GM18520 (cell line): ENCODE data around the gene QRICH1.
"Not testable (repeated sequence)": the region's sequence is repeated elsewhere in the genome, so short reads cannot be mapped to it uniquely, and the experiment has no call there.

Source experiments
- ATAC-seq: cut with Tn5 transposase; IDR thresholded peaks from one replicate; pipeline ENCODE4 v1.9.1; 2021; ENCODE audit not compliant: unreplicated experiment

Gene QRICH1

DNA sequence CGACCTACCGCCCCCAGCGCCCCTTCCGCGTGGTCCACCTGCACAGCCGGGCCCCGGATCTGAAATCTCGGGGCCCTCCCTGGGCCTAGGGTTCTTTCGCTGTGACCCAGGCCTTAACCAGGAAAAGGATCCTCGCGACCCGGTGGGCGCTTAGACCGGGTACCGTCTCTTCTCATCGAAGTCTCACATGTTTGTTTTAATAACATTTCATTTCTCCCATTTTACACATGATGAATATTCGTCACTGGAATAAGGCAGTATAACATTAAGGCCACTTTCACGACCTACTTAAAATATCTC, 75.2 kb downstream of the QRICH1 start:
- ATAC-seq, result no peak

DNA sequence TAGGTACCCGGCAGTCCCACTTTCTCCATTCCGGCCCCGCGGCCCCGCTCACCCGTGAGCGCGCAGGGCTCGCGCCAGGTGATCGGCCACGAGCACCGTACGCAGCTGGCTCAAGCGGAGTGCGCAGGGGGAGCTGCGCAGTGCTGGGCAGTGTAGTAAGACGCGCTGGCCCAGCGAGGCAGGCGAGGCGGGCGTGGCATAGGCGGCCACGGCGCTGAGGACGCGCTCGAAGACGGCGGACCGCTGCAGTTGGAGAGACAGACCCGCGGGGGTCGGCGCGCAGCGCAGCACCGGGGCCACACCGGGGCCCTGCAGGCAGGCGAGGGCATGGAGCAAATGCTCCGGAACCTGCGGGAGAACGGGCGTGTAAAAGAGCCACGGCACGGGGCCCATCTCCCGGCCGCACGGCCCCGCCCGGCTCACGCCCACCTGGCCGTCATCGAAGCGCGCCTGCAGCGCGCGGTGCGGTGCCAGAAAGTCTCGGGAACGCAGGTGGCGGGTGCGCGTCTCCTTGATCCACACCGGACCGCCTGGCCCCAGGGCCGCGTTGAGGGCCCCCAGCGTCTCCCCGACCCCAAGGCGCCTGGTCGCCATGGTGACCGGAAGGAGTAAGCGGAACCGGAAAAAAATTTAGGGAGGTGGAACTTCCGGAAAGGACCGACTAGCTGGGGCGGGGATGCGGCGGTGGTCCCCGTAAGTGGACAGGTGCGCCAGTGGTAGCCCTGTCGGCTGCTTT, 75.7 kb downstream of the QRICH1 start, which contains the start of gene DALRD3:
TSS of gene DALRD3 (minus strand) at position 610 of the 736 bp plus-strand sequence. CDS start at position 594, 16 bp downstream.
- no peak for ATAC-seq

DNA sequence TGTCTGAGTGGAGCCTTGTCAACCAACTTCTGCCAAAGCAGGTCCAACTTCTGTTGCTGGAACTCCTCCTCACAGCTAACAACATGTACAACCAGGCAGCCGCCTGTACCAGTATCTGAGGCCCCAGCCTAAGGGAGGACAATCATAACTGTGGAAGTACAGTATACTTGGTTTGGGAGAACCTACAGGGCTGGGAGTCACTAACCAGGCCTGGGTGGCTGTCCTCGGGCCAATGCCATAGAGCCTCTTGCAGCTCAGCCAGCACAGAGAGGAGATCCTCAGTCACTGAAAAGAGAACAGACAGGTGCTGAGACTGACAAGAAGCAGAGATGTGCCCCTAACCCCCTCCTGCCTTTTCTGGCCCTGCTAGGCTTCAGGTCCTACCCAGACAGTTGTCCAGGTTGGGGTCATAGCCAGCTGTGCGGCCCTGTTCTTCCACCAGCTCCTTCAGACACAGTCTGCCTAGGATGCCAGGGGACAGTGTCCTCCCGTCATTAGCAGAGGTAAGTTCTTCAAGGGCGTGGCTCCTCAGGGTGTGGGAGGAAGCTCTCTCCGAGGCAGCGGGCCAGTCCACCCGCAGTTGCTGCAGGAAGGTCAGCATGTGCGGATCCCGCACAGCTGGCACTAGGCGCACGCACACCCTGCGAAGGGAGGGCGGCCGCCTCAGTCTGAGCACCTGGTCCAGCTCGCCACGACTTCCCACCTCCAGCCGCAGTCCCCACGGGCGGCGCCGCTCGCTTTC, 76.5 kb downstream of the QRICH1 start:
- ATAC-seq, result no peak

DNA sequence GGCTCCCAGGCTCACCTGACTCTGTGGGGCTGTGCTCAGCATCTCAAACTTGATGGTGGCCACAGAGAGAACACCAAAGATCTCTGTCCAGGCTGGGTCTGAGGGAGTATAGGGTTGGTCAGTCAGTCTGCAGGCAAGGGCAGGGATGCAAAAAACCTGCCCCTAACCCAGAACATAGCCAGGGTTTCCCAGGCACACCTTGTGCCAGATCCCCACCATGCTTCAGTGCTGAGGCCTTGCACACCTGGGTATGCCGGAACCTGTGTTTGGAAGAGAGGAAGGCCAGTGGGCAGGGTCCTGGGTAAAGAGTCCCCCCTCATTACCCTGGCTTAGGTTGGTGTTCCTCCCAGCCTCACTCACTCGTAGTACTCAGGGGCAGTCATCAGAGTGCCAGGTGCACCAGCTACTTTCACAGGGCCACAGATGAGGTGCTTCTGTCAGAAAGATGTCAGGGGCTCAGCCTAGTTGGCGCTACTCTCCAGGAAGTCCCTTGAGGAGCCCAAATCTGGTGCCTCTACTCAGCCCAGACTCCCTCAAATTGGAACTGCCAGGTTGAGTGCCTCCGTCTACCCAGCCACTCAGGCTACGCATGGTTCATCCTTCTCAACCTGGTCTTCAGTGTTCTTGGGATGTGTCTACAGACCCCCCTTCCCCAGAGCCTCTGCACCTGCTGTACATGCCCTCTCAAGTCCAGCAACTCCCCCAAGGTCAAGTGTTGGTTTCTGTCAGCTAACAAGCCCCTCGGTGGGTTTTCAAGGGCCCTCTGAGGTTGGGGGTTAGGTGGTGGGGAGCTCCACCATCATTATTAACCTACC, 77.2 kb downstream of the QRICH1 start:
- ATAC-seq, result no peak

DNA sequence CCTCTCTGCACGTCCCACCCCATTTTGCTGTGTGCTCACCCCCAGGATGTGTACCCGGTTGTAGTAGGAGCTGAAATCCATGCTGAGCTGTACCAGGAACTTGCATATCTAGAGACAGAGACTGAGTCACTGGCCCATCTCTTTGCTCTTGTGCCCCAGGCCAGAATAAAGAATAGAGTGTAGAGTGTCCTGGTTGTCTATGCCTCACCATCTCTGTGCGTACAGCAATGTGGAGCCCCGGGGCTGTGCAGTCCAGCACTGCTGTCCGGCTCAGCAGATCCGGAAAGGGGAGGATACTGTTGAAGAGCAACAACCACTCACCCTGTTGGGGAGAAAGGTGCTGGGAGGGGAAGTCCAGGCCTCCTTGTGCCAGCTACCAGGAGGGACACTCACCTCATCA, 78.1 kb downstream of the QRICH1 start:
- ATAC-seq, result no peak

DNA sequence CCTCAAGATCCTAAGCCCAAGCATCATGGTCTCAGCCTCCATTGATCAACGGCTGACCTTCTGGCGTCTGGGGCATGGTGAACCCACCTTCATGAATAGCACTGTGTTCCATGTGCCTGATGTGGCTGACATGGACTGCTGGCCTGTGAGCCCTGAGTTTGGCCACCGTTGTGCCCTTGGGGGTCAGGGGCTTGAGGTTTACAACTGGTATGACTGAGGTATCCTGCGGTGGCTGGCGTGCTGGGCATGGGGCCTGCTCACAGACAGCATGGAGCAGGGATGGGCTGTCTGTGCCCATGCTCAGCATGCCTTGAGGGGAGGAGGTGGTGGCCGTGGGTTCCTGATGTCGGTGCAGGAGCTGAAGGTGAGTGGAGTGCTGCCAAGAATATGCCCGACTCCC, 78.8 kb downstream of the QRICH1 start:
- no peak for ATAC-seq

DNA sequence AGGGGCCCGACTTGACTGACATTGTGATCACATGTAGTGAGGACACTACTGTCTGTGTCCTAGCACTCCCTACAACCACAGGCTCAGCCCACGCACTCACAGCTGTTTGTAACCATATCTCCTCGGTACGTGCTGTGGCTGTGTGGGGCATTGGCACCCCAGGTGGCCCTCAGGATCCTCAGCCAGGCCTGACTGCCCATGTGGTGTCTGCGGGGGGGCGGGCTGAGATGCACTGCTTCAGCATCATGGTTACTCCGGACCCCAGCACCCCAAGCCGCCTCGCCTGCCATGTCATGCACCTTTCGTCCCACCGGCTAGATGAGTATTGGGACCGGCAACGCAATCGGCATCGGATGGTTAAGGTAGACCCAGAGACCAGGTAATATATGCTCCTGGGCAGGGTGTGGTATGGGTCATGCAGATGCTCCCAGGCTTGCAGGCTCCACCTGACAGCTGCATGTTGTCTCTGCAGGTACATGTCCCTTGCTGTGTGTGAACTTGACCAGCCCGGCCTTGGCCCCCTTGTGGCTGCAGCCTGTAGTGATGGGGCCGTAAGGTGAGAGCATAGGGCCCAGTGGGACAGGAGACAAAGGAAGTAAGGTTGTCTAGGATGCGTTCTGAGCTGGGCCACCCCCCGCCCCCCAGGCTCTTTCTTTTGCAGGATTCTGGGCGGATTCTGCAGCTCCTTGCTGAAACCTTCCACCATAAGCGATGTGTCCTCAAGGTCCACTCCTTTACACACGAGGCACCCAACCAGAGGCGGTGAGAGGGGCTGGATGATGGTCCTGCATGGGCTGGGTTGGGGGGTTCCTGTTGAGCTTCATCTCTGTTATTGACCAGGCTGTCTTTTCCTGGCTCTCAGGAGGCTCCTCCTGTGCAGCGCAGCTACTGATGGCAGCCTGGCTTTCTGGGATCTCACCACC, 79.9 kb downstream of the QRICH1 start:
- ATAC-seq, result no peak

DNA sequence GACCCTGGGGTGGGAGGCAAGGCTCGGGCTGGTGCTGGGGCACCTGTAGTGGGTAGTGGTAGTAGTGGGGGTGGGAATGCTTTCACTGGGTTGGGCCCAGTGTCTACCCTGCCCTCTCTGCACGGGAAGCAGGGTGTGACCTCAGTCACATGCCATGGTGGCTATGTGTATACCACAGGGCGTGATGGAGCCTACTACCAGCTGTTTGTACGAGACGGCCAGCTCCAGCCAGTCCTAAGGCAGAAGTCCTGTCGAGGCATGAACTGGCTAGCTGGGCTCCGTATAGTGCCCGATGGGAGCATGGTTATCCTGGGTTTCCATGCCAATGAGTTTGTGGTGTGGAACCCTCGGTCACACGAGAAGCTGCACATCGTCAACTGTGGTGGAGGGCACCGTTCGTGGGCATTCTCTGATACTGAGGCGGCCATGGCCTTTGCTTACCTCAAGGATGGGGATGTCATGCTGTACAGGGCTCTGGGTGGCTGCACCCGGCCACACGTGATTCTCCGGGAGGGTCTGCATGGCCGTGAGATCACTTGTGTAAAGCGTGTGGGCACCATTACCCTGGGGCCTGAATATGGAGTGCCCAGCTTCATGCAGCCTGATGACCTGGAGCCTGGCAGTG, 80.6 kb downstream of the QRICH1 start:
- ATAC-seq, result no peak

DNA sequence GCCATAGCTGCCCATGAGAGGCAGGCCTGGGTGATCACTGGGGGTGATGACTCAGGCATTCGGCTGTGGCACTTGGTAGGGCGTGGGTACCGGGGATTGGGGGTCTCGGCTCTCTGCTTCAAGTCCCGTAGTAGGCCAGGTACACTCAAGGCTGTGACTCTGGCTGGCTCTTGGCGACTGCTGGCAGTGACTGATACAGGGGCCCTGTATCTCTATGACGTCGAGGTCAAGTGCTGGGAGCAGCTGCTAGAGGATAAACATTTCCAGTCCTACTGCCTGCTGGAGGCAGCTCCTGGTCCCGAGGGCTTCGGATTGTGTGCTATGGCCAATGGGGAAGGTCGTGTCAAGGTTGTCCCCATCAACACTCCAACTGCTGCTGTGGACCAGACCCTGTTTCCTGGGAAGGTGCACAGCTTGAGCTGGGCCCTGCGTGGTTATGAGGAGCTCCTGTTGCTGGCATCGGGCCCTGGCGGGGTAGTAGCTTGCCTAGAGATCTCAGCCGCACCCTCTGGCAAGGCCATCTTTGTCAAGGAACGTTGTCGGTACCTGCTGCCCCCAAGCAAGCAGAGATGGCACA, 81.3 kb downstream of the QRICH1 start:
- ATAC-seq, result no peak

DNA sequence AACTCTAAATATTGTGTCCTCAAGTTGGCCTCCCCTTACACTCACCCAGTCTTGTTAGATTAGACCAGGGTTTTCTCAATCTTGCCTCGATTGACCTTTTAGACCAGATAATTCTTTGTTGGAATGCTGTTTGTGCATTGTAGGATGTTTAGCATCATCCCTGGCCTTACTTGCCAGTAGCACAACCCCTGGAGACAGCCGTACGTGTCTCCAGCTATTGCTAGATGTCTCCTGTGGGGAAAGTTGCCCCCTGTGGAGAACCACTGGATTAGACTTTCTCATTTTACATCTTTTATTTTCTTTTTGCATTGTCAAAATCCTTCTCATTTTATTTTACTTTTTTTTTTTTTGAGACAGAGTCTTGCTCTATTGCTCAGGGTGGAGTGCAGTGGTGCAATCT, 84.5 kb downstream of the QRICH1 start:
- no peak for ATAC-seq

DNA sequence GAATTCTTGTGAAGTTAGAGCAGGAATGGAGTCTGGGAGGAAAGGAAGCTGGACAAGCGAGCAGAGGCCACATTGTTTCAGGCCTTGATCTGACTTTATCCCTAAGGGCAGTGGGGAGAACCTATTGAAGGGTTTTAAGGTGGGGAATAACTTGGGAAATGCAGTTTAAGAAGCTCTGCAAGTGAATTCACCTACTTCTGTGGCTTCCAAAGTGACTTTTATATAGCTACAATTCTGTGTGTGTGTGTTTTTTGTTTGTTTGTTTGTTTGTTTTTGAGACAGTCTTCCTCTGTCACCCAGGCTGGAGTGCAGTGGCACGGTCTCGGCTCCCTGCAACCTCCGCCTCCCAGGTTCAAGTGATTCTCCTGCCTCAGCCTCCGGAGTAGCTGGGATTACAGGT, 85.2 kb downstream of the QRICH1 start:
- ATAC-seq, result not testable (repeated sequence)

DNA sequence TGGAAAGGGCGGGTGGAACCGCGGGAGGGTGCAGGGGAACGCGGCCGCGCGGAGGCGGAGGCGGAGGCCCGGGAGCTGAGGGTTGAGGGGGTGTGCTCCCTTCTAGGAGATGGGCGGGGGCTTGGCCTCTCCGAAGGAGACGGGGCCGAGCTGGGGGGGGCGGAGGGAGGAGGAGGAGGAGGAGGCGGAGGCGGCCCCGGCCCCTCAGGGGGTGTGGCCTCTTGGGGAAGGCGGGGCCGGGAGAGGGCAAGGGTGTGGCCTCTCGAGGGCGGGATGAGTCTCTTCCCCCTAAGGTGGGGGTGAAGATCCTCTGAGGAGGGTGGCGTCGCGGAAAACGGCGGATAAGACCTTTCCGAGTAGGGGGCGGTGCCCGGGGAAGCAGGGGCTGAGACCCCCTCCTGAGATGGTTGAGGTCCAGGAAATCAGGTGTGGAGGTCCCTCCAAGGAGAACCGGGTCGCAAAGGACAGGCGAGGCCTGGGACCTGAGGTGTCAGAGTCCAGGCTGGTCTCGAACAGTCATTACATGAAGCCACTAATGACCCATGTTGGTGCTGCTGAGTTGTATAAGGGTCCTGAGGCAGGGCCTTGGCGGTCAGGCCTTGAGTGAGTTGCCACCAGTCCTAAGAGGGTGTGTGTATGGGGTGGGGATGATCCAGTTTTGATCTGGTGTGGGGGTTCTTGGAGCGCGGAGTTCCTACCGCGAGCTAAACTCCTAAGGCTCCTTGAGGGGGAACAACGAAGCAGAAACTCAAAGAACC, 85.9 kb downstream of the QRICH1 start:
- peak; percentile 9 for ATAC-seq

DNA sequence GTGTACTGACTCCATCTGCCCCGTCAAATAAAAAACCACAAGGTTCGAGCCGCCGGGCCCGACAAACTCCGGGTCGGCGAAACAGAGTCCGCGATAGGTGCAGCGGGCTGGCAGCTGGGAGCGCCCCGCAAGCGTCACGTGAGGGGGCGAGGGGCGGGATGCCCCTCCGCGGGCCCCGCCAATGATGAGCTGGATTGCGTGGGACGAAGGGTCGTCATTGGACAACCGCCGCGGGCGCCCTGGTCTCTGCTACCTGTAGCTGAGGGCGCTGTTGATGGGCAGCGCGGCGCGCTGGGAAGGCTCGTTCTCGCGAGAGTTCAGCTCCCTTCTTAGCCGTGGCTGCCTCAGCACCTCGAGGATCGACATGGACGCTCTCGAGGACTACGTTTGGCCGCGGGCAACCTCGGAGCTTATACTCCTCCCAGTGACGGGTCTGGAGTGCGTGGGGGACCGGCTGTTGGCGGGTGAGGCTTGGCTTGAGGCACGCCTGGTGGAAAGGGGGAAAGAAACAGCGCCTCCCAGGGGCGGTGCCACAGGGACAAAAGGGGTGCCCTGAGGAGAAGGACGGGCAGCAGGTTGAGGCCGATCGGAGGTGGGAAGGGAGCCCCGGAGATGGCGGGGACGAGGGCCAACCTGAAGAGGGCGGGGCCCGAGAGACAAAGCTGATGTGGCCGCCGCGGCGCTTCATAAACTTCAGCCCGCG, 86.7 kb downstream of the QRICH1 start, which contains the start of gene WDR6:
TSS of gene WDR6 (plus strand) at position 324 of the 703 bp plus-strand sequence. CDS start at position 365, 41 bp downstream.
- peak; percentile 91 for ATAC-seq

DNA sequence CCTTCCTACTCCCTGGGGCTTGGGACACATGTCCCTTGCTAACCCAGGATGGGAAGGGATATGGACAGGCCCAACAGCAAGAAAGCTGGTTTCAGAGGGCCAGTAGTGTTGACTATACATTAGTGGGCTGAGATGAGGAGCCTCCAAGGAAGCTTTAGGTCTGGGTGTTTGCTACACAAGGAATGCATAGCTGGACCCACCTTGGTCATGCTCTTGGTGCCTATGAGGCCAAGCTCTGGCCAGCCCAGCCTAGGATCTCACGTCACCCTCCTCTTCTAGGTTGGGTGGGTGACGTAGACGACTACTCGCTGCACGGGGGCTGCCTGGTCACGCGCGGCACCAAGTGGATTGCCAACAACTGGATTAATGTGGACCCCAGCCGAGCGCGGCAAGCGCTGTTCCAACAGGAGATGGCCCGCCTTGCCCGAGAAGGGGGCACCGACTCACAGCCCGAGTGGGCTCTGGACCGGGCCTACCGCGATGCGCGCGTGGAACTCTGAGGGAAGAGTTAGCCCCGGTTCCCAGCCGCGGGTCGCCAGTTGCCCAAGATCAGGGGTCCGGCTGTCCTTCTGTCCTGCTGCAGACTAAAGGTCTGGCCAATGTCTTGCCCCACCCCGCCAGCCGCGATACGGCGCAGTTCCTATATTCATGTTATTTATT, 87.3 kb downstream of the QRICH1 start:
- no peak for ATAC-seq

DNA sequence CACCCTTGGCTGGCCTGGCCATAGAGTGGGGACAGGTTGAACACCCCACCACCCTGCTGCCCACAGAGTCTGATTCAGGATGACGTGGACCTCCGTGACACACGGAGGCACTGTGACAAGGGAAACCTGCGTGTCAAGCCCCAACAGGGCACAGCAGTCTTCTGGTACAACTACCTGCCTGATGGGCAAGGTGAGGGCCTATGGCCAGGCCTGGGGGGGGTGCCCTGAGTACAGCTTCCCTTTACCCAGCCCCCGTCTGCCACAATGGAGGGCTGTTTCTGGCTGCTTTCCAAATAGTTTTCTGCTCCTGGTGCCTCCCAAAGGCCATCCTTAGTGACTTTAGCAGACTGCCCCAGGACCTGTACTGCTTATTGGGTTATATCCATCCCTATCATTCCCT, 87.9 kb downstream of the QRICH1 start:
- no peak for ATAC-seq

DNA sequence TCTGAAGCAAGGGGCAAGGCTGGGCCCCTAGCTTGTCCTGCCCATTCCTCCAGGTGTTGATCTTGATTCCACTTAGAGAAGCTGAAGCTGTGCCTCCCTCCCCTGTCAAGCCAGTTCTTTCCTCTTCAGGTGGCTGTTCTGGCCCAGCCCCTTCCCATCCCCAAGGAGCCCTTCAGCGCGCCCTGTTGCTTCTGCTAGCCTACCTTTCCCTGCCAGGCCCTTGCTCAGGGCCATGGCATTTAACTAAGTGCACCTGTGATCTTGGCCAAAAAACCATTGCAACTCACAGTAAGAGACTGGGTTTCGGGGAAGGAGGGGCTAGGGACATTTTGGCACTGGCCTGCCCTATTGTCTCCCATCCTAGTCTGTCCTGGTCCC, 88.6 kb downstream of the QRICH1 start:
- ATAC-seq, result no peak

DNA sequence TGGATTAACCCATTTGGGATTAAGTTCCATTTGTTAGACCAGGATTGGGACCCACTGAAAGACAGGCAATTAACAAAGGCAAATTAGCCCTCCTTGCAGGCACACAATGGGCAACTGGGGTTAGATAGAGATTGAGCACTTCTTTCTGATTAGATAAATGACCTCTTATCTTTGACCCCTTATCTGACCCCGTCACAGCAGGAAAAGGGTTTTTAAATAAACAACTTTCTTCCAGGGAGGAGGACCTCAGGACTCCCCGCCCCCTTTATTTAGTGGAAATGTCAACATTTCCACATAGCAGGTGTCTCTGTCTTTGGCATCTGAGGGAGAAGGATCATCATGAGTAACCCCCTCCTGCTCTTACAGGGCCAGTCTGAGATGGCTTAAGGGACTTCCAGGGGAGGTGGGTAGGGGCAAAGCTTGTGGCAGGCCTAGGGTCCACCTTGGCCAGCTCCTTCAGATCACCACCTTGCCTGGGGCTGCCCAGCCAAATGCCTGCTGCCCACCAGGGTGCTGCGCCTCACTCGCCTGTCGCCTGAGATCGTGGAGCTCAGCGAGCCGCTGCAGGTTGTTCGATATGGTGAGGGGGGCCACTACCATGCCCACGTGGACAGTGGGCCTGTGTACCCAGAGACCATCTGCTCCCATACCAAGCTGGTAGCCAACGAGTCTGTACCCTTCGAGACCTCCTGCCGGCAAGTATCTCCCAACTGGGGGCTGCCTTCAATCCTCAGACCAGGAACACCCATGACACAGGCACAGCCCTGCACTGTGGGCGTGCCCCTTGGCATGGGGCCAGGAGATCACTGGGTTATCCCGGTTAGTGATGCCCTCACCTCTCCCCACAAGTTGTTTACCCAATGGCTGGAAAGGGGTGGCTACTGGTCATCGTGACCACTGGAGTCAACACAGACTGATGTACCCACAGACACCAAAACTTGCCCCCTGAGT, 89.2 kb downstream of the QRICH1 start:
- ATAC-seq, result no peak
